ENCODE data around the gene SRI.

SRI gene

DNA sequence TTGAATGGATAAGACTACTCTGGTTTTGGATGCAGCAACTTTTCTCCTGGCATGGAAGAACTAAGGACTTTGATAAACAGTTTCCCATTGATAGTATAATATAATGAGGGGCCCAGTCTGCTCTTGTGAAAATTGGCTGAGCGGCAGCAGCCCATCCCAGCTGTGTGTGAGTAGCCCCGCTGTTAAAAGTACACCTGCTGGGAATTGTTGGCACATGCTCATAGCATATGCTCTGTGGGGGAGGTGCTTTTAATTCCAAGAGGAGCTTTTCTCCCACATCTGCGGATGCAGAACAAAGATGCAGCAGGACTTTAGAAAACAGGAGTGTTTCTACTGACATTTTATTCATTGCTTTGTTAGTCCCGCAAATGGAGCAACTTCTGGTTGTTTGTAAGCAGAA lies 19.0 kb downstream of the SRI start:
- TF ChIP-seq, protein P1, sequence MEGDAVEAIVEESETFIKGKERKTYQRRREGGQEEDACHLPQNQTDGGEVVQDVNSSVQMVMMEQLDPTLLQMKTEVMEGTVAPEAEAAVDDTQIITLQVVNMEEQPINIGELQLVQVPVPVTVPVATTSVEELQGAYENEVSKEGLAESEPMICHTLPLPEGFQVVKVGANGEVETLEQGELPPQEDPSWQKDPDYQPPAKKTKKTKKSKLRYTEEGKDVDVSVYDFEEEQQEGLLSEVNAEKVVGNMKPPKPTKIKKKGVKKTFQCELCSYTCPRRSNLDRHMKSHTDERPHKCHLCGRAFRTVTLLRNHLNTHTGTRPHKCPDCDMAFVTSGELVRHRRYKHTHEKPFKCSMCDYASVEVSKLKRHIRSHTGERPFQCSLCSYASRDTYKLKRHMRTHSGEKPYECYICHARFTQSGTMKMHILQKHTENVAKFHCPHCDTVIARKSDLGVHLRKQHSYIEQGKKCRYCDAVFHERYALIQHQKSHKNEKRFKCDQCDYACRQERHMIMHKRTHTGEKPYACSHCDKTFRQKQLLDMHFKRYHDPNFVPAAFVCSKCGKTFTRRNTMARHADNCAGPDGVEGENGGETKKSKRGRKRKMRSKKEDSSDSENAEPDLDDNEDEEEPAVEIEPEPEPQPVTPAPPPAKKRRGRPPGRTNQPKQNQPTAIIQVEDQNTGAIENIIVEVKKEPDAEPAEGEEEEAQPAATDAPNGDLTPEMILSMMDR (IDR thresholded peaks at IDR 0.05; ENCODE audit: control extremely low read depth, extremely low read depth, low read depth, missing control alignments): no peak
- POLR2A ChIA-PET: no interaction called here

DNA sequence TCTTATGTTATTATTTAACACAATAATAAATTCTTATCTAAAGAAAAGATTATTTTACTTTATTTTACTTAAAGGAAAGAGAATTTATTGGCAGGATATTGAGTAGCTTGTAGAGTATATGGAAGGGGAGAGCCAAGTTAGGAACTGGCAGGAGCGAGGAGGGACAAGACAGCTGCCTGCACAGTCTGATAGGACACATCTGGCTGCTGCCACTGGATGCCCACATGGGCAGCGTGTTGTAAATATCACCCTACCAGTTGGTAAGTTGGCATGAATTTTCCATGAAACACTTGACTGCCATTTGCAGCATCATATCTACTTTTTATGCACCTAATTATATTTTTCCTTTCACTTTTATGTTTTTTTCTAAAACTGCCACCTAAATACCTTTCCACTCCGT lies 19.6 kb downstream of the SRI start:
- no peak for DNase-seq (ENCODE audit: extremely low spot score)
- TF ChIP-seq, protein P1 (IDR thresholded peaks at IDR 0.05; ENCODE audit: control extremely low read depth, extremely low read depth, low read depth, missing control alignments): no peak
- ChIA-PET POLR2A (no interaction called here), CTCF (no interaction called here)

More for the DNA sequence above, 19.0 kb downstream of the SRI start:
- DNase-seq (ENCODE audit: extremely low spot score): no peak
- CTCF ChIA-PET: no interaction called here

DNA sequence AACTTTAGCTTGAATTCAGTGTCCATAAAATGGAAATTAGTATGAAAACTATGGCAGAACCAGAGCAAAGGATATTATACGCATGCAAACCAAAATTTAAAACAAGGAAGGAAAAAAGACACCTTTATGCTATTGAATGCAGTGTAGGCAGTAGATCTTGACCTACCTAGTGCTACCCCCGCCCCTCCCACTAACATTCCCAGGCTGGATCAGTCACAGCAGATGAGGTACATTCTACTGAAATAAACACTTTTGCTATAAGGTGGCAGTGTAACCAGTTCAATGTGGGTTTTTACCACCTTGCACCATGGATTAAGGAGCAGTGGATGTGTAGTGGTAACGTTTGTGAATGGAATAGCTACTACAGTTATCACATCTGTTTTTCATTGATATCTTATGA lies 27.9 kb downstream of the SRI start:
- ChIA-PET CTCF (interaction anchor here (0.9 to 2.5 kb wide), 4 partner anchors 18 to 22 kb away, joined by 3 to 7 read pairs (median 4); no protein-coding TSS in a partner anchor), POLR2A (no interaction called here)
- TF ChIP-seq, protein P1 (IDR thresholded peaks at IDR 0.05; ENCODE audit: control extremely low read depth, extremely low read depth, low read depth, missing control alignments): no peak
- no peak for DNase-seq (ENCODE audit: extremely low spot score)

DNA sequence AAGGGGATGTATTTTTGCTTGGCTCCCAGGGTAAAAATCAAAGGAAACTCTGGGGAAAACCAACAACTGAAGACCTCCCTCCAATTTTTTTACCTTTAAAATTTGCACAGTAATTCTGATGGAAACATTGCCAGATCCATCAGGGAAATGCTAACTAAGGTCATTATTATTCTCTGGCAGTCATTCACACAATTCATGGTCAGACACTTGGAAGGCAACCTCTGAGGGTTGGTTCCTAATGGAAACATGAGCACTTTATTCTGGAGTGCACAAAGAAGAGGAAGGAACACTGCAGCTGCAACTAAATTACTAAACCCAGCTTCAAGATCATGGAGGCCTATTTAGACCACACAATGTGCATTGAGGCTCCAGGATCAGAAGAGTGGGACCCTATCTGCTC lies 34.2 kb downstream of the SRI start:
- POLR2A ChIA-PET: no interaction called here
- CTCF ChIA-PET: interaction anchor here (1.4 to 4.5 kb wide), 5 partner anchors 11 to 148 kb away, joined by 3 to 17 read pairs (median 7); no protein-coding TSS in a partner anchor

DNA sequence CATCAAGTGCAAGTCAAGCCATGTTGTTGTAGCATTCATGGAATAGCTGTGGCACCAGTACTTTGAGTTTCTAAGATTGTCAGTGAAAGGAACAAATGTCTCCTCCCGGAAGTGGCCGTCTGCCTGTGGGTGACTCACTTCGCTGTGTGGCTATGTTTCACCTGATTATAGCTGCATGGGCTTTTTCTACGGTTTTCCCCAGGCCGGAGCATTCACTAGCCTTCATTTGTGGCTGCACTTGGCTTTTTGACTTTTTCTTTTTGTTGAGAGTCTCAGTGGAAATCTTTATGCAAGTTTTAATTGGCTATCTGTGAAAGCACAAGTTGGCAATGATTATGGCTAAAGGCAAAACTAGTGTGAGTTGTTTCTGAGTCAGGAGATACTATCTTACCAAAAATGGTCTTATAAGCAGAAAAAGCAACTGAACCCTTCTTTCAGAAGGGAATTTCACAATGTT lies 35.0 kb downstream of the SRI start:
- ChIA-PET POLR2A (no interaction called here), CTCF (interaction anchor here (0.5 to 4.5 kb wide), 7 partner anchors 8 to 185 kb away, joined by 3 to 17 read pairs (median 4); no protein-coding TSS in a partner anchor)

More for the DNA sequence above, 34.2 kb downstream of the SRI start:
- TF ChIP-seq, protein P1 (IDR thresholded peaks at IDR 0.05; ENCODE audit: control extremely low read depth, extremely low read depth, low read depth, missing control alignments): no peak
- no peak for DNase-seq (ENCODE audit: extremely low spot score)

DNA sequence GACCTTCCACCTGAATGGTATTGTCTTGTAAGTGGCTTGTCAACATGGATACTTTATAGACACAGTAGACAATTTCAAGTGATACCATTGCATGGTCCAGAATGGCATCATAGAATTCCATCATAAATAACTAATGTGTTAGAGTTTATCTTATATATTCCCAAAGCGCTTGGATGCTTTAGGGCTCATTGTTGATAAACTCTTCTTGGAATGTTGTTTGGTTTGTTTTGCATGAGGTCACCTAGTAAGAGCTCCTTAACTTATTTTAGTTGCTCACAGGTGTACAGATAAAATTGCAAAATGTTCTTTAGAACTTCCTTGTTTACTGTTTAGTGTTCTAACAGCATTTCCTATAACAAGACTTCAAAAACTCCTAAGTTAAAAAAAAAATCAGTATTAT lies 36.8 kb downstream of the SRI start:
- DNase-seq (ENCODE audit: extremely low spot score): no peak
- ChIA-PET CTCF (interaction anchor here (1.0 kb wide), 1 partner anchor 19 kb away, joined by 3 read pairs; no protein-coding TSS in a partner anchor), POLR2A (no interaction called here)

More for the DNA sequence above, 35.0 kb downstream of the SRI start:
- no peak for DNase-seq (ENCODE audit: extremely low spot score)
- TF ChIP-seq, protein P1 (IDR thresholded peaks at IDR 0.05; ENCODE audit: control extremely low read depth, extremely low read depth, low read depth, missing control alignments): no peak

More for the DNA sequence above, 36.8 kb downstream of the SRI start:
- TF ChIP-seq, protein P1 (IDR thresholded peaks at IDR 0.05; ENCODE audit: control extremely low read depth, extremely low read depth, low read depth, missing control alignments): no peak

All from GM10248 (cell line).